Activated CD8-positive, alpha-beta T cell treated with anti-CD3 and anti-CD28 coated beads for 36 hours (primary cell): Measurements from ENCODE around the gene INAVA. TPM values are rescaled to one million over a fixed set of nuclear protein-coding genes. Genes with fewer than 3 reads are reported as not detected.
"Not testable (repeated sequence)": the region's sequence is repeated elsewhere in the genome, so short reads cannot be mapped to it uniquely, and the experiment has no call there.

Source experiments
- ATAC-seq: fragments of 200-7000 bp; cut with Tn5 transposase; one replicate; pipeline ENCODE4 v1.10.0; 2021; ENCODE audit warnings: mild to moderate bottlenecking, moderate library complexity
- CTCF ChIA-PET: fragments of 350-600 bp; sonication (Branson Sonifier 250); formaldehyde crosslinking; loops from one replicate; lab custom pipeline; 2021; ENCODE audit warnings: antibody characterized with exemption; lab: Charles Lee
- POLR2A ChIA-PET: fragments of 350-600 bp; sonication (Branson Sonifier 250); formaldehyde crosslinking; loops from one replicate; lab custom pipeline; 2021; ENCODE audit warnings: antibody characterized with exemption; lab: Charles Lee
- DNase-seq: peaks from one replicate; pipeline ENCODE4 v3.0.0-alpha.2; 2020
- H3K27ac Mint-ChIP-seq: one replicate; pipeline ENCODE4 v1.8.0; 2021; ENCODE audit warnings: mild to moderate bottlenecking, mixed read lengths
- H3K27me3 Mint-ChIP-seq: one replicate; pipeline ENCODE4 v1.8.0; 2021; ENCODE audit warnings: mixed read lengths
- H3K36me3 Mint-ChIP-seq: one replicate; pipeline ENCODE4 v1.8.0; 2021; ENCODE audit warnings: low read depth, mixed read lengths
- H3K4me1 Mint-ChIP-seq: one replicate; pipeline ENCODE4 v1.8.0; 2021; ENCODE audit warnings: low read depth, mixed read lengths
- H3K4me3 Mint-ChIP-seq: one replicate; pipeline ENCODE4 v1.8.0; 2021; ENCODE audit warnings: mild to moderate bottlenecking, moderate library complexity, mixed read lengths
- H3K9me3 Mint-ChIP-seq: one replicate; pipeline ENCODE4 v1.8.0; 2021; ENCODE audit warnings: mixed read lengths
- intact Hi-C: fragments of 100-400 bp; cut with micrococcal nuclease; formaldehyde crosslinking; loops from one replicate; pipeline ENCODE4 v1.10.0; 2022
- total RNA-seq, 2 experiments: library from RNA; stranded (reverse); gene quantifications; one replicate each; pipeline ENCODE4 v1.2.3, GENCODE V29; 2021
- TF ChIP-seq, protein P1 (sequence below): fragments of 200-600 bp; IDR thresholded peaks from one replicate; pipeline ENCODE4 v1.8.0; 2022; ENCODE audit warnings: antibody characterized with exemption, mild to moderate bottlenecking

Gene INAVA
- total RNA-seq, 2 experiments from 2014 or later, result not detected

DNA sequence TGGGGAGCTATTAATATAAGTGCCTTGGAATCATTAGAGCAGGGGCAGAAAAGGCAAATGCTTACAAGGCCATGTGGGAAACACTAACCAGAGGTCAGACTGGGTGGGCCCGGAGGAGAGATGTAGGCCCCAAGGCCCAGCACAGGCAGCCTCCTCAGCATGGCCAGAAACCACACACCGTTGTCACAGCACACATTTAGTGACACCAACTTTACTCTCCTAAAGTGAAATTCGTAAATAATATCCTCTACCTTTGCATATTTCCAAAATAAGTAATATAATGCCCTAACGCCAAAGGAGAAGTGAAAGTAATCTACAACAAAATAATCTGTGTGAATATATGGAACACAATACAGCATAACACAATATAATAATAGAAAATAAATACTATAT is 66.2 kb downstream of the INAVA start:
- ChIA-PET POLR2A (no interaction called here), CTCF (interaction anchor here (1.0 to 1.9 kb wide), 3 partner anchors 18 to 402 kb away, joined by 3 to 5 read pairs (median 4); no protein-coding TSS in a partner anchor)
- H3K9me3 Mint-ChIP-seq, result no peaks in the 10 kb centered on the region
- TF ChIP-seq, protein P1, sequence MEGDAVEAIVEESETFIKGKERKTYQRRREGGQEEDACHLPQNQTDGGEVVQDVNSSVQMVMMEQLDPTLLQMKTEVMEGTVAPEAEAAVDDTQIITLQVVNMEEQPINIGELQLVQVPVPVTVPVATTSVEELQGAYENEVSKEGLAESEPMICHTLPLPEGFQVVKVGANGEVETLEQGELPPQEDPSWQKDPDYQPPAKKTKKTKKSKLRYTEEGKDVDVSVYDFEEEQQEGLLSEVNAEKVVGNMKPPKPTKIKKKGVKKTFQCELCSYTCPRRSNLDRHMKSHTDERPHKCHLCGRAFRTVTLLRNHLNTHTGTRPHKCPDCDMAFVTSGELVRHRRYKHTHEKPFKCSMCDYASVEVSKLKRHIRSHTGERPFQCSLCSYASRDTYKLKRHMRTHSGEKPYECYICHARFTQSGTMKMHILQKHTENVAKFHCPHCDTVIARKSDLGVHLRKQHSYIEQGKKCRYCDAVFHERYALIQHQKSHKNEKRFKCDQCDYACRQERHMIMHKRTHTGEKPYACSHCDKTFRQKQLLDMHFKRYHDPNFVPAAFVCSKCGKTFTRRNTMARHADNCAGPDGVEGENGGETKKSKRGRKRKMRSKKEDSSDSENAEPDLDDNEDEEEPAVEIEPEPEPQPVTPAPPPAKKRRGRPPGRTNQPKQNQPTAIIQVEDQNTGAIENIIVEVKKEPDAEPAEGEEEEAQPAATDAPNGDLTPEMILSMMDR, result no peak
- H3K4me3 Mint-ChIP-seq, result no peak overlapping the region
- no peaks in the 10 kb centered on the region for H3K36me3 Mint-ChIP-seq
- ATAC-seq (no peak), DNase-seq (no peak)
- intact Hi-C loops, result no loop called here
- no peaks in the 10 kb centered on the region for H3K27me3 Mint-ChIP-seq
- no peaks in the 10 kb centered on the region for H3K4me1 Mint-ChIP-seq
- no peak overlapping the region for H3K27ac Mint-ChIP-seq

DNA sequence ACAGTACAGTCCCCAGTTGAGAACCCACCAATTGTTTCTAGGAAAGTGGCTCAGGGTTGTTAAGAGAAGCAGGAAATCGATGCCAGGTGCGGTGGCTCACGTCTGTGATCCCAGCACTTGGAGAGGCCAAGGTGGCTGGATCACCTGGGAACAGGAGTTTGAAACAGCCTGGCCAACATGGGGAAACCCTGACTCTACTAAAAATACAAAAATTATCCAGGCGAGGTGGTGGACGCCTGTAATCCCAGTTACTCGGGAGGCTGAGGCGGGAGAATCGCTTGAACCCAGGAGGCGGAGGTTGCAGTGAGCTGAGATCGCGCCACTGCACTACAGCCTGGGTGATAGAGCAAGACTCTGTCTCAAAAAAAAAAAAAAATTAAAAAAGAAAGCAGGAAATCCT is 67.5 kb downstream of the INAVA start:
- intact Hi-C loops, ATAC-seq, H3K9me3 Mint-ChIP-seq, H3K4me1 Mint-ChIP-seq, DNase-seq, POLR2A ChIA-PET, H3K27ac Mint-ChIP-seq, H3K4me3 Mint-ChIP-seq, H3K36me3 Mint-ChIP-seq, H3K27me3 Mint-ChIP-seq: not testable (repeated sequence)
- CTCF ChIA-PET, result interaction anchor here (1.0 to 3.1 kb wide), 2 partner anchors 10 to 17 kb away, joined by 3 to 18 read pairs; no protein-coding TSS in a partner anchor

DNA sequence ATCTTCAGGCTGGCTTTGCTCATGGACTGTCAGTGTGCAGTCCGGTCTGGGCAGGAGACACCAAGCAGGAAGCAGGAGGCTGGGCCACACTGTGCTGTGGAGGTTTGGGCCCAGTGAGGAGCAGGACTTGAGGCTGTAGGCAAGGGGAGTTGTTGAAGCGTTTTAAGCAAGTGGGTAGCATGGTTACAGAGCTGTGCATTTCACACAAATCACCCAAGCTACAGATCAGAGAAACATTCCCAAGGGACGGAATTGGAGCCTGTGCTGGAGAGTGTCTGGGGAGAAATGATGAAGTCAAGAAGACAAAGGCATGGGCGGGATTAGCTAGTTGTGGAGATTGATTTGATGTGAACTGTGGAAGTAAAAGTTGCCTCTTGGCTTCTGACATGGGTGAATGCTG is 67.9 kb downstream of the INAVA start:
- Mint-ChIP-seq H3K9me3 (no peaks in the 10 kb centered on the region), H3K27ac (no peak overlapping the region), H3K36me3 (no peaks in the 10 kb centered on the region), H3K4me3 (no peak overlapping the region), H3K27me3 (no peaks in the 10 kb centered on the region), H3K4me1 (no peaks in the 10 kb centered on the region)
- TF ChIP-seq, protein P1, result no peak
- ChIA-PET POLR2A (no interaction called here), CTCF (interaction anchor here (0.7 to 3.1 kb wide), 3 partner anchors 10 to 159 kb away, joined by 3 to 18 read pairs (median 3); no protein-coding TSS in a partner anchor)
- intact Hi-C loops, result no loop called here
- no peak for DNase-seq
- no peak for ATAC-seq

DNA sequence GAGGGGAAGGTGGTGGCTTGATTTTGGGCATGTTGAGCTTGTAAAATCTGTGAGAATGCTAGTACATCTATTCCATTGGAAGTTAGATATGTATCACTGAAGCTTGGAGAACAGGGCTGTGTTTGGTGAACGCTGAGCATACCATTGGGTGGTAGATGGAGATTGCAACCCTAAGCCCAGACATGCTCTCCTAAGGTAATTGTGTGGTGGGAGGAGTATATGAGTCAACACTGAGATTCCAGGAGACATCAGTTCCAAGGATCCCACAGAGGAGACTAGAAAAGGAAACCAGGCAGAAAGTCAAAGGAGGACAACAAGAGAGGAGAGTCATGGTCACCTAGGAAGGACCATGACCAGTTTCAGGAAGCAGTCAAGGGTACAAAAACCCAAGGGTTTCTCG is 68.4 kb downstream of the INAVA start:
- no peak for DNase-seq
- ChIA-PET POLR2A (no interaction called here), CTCF (interaction anchor here (0.7 to 3.1 kb wide), 3 partner anchors 9 to 159 kb away, joined by 3 to 18 read pairs (median 3); no protein-coding TSS in a partner anchor)
- Mint-ChIP-seq H3K36me3 (no peaks in the 10 kb centered on the region), H3K27ac (no peak overlapping the region), H3K27me3 (no peaks in the 10 kb centered on the region), H3K4me3 (no peak overlapping the region), H3K4me1 (no peaks in the 10 kb centered on the region), H3K9me3 (no peaks in the 10 kb centered on the region)
- intact Hi-C loops, result no loop called here
- TF ChIP-seq, protein P1, result no peak
- ATAC-seq, result no peak

DNA sequence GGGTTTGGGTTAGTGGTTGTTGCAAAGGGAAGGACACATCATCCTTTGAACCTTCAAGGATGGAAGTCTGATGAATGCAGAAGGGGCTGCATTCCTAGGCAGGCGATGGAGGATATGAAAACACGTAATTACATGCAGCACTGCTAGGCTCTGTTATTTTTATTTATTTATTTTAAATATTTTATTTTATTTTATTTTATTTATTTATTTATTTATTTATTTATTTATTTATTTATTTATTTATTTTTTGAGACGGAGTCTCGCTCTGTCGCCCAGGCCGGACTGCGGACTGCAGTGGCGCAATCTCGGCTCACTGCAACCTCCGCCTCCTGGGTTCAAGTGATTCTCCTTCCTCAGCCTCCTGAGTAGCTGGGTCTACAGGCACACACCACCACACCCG is 69.2 kb downstream of the INAVA start:
- H3K4me1 Mint-ChIP-seq, intact Hi-C loops, H3K27me3 Mint-ChIP-seq, H3K27ac Mint-ChIP-seq, ATAC-seq, H3K9me3 Mint-ChIP-seq, H3K4me3 Mint-ChIP-seq, H3K36me3 Mint-ChIP-seq, DNase-seq: not testable (repeated sequence)
- ChIA-PET POLR2A (interaction anchor here (0.6 kb wide), 1 partner anchor 97 kb away, joined by 3 read pairs; no protein-coding TSS in a partner anchor), CTCF (interaction anchor here (3.1 kb wide), 1 partner anchor 8 kb away, joined by 18 read pairs; no protein-coding TSS in a partner anchor)

Other genes starting within 250 kb of the INAVA start
- gene DDX59, start 225.0 kb upstream of the INAVA start, total RNA-seq, result 10 to 100 TPM; 22.5 to 23.8 TPM
- 1 to 10 TPM; 1.8 to 2.1 TPM for gene CAMSAP2, start 156.0 kb upstream of the INAVA start, total RNA-seq
- gene GPR25, start 21.9 kb upstream of the INAVA start, total RNA-seq, result under 1 TPM; 0.29 to 0.34 TPM
- 10 to 100 TPM; 93.5 to 94.0 TPM for gene KIF21B, start 128.8 kb downstream of the INAVA start, total RNA-seq
- gene CACNA1S, start 217.5 kb downstream of the INAVA start, total RNA-seq, result not detected
- under 1 TPM; 0.29 to 0.36 TPM for gene ASCL5, start 232.3 kb downstream of the INAVA start, total RNA-seq